Astrocyte (in vitro differentiated cells and primary cell): ENCODE measurements around the gene GPR139.

ENCODE experiments used
- EZH2 ChIP-seq: IDR thresholded peaks from 2 replicates; pipeline ENCODE4 v1.6.1; 2012; ENCODE audit warnings: mild to moderate bottlenecking, low read length, inconsistent platforms; ENCODE audit not compliant: insufficient read depth
- TF ChIP-seq, protein P1 (sequence below): IDR thresholded peaks from 2 replicates; pipeline ENCODE4 v1.5.1; 2011; ENCODE audit warnings: low read depth, mild to moderate bottlenecking, inconsistent platforms, low read length, moderate library complexity; ENCODE audit not compliant: insufficient read depth

DNA sequence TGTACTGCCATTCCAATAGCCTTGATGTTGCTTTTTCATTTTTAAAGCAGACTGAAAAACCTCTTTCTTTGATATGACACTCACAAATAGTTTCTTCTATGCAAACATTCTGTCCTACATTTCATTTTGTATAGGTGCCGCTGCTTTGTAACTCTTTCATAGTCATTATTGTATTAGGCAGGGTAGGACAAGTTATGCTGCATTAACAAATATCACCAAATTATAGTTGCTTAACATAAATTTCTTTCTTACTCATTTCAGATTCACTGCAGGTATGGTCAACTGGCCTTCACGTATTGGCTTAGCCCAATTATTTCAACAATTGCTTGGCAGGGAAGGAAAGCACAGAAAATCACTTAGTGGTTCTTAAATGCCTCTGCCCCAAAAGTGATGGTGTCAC is 70.8 kb downstream of the GPR139 start:
- TF ChIP-seq, protein P1, sequence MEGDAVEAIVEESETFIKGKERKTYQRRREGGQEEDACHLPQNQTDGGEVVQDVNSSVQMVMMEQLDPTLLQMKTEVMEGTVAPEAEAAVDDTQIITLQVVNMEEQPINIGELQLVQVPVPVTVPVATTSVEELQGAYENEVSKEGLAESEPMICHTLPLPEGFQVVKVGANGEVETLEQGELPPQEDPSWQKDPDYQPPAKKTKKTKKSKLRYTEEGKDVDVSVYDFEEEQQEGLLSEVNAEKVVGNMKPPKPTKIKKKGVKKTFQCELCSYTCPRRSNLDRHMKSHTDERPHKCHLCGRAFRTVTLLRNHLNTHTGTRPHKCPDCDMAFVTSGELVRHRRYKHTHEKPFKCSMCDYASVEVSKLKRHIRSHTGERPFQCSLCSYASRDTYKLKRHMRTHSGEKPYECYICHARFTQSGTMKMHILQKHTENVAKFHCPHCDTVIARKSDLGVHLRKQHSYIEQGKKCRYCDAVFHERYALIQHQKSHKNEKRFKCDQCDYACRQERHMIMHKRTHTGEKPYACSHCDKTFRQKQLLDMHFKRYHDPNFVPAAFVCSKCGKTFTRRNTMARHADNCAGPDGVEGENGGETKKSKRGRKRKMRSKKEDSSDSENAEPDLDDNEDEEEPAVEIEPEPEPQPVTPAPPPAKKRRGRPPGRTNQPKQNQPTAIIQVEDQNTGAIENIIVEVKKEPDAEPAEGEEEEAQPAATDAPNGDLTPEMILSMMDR = no peak
- TF ChIP-seq EZH2 = no peak
